ENCODE results near the gene MAD1L1. TPM values are rescaled to one million over a fixed set of nuclear protein-coding genes. Genes with fewer than 3 reads are reported as not detected.

The MAD1L1 gene
- total and polyA plus RNA-seq, 2 of the 4 experiments (the other 2 are of a cell fraction): 29.0 to 40.9 TPM

DNA sequence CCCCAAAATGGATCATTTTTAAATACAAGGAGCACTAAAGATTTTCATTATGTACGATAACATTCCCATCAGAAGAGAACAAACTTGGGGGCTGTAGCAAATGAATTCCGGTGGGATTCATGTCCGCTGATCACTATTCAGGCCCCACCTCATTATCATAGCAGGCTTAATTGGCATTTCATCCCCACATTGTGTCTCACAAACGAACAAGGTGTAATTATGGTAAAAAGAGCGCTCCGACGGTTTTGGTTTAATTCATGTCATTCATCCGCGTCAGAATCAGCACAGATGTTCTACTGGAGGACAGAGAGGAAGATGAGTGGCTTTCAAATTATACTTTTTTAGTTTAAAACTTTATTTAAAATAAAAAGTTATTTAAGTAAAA is 124.7 kb downstream of the MAD1L1 start (continued):
- TF ChIP-seq RFX5 (IDR thresholded peaks at IDR 0.05; ENCODE audit: low read depth, low read length): no peak
- no peak for TF ChIP-seq RCOR1 (IDR thresholded peaks at IDR 0.05; ENCODE audit: insufficient replicate concordance, low read length)

DNA sequence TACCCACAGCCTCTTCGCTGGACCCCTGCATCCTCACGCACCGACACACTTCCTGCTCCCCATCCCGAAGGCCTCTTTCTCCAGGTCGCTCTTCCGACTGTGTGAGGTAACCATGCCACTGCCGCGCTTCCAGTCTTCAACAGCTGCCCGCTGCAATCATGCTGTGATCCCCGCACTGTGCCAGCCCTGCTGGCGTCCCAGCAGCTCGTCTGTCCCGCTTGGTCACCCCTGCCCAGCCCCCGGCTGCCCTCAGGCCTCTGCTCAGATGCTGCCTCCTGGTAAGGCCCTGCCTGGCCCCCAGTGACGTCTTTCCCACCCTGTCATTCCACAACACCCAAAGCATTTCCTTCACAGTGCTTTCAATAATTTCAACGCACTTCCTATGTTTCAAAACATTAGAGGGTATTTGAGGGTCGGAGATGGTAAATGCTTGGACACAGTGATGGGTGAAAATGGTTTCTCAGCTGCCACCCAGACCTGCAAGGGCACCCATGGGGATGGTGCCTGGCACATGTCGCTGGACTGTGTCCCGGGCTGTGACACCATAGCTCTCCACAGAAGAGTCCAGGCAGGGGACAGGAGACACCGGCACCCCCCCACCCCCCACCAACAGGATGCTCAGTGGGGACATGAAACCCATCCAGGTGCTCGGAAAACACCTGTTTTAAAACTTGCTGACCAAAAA is 125.2 kb downstream of the MAD1L1 start:
- in situ Hi-C loops (cut with MboI; ENCODE audit: low sequenced_read_pairs) (no loop called here), dilution Hi-C loops (cut with HindIII; ENCODE audit: low sequenced_read_pairs, unreplicated experiment) (no loop called here), intact Hi-C loops (cut with micrococcal nuclease) (loop anchor here (10.0 kb wide), 1 partner anchor 97 kb away; no protein-coding TSS in a partner anchor)
- Histone ChIP-seq H4K91ac (ENCODE audit: insufficient read depth, low read depth, low read length) (0 out of 2 replicates have a peak overlapping the region, but pooled peaks have one; percentile 6), H2AFZ (replicated peaks; ENCODE audit: low read length, poor library complexity) (no peak overlapping the region), H3K4me3 (ENCODE audit: insufficient read depth, low read depth, low read length) (no peak overlapping the region), H3K36me3 (ENCODE audit: control insufficient read depth, insufficient read depth, low read length) (no peaks in the 10 kb centered on the region), H2AK9ac (replicated peaks; ENCODE audit: low read depth, low read length, poor library complexity) (peak overlapping the region; percentile 37), H4K5ac (ENCODE audit: low read depth, low read length) (no peak overlapping the region), H3K14ac (replicated peaks; ENCODE audit: low read depth, low read length) (no peak overlapping the region), H3K56ac (ENCODE audit: extremely low read depth, insufficient read depth, low read length) (no peak overlapping the region), H2BK20ac (ENCODE audit: low read depth, low read length) (no peak overlapping the region), H2BK120ac (ENCODE audit: low read depth, low read length) (peak overlapping the region; percentile 18), H2BK15ac (ENCODE audit: low read depth, low read length) (no peak overlapping the region), H3K27me3 (ENCODE audit: control insufficient read depth, insufficient read depth, low read length) (no peaks in the 10 kb centered on the region), H4K20me1 (ENCODE audit: insufficient read depth, low read length) (no peaks in the 10 kb centered on the region; the same call in 1 of the 2 replicates), H3K4ac (ENCODE audit: low read depth, low read length) (no peak overlapping the region; the same call in 1 of the 2 replicates), H2BK5ac (ENCODE audit: low read depth, low read length, poor library complexity, severe bottlenecking) (no peak overlapping the region), H3K9ac (ENCODE audit: low read depth, low read length) (no peak overlapping the region), H3K4me2 (ENCODE audit: low read depth, low read length) (no peak overlapping the region), H3K18ac (ENCODE audit: low read depth, low read length) (no peak overlapping the region), H2AK5ac (ENCODE audit: low read depth, low read length) (peak overlapping the region; percentile 57; the same call in 1 of the 2 replicates), H3K79me1 (ENCODE audit: low read depth in 1 of 2, low read length in 2 of 2) (peaks cover 19 to 47% of the 10 kb centered on the region in 2 experiments; a peak in 3 of 4 replicates), H3K4me1 (ENCODE audit: control insufficient read depth, insufficient read depth, low read length) (peaks cover 47% of the 10 kb centered on the region), H3K9me1 (ENCODE audit: insufficient read depth, low read length) (peaks cover 15% of the 10 kb centered on the region), H3K23ac (ENCODE audit: low read depth, low read length) (no peak overlapping the region), H4K8ac (ENCODE audit: low read depth in 2 of 2, low read length in 2 of 2) (no peak overlapping the region; a peak in 1 of 4 replicates), H3K27ac (ENCODE audit: insufficient read depth, low read length) (no peak overlapping the region), H3K9me3 (ENCODE audit: control insufficient read depth, insufficient read depth, low read length) (no peaks in the 10 kb centered on the region)
- DNase-seq: no peak
- ATAC-seq (ENCODE audit: low read depth): no peak
- TF ChIP-seq MXI1 (IDR thresholded peaks at IDR 0.05; ENCODE audit: borderline replicate concordance, low read depth, low read length) (no peak), MAFK (IDR thresholded peaks at IDR 0.05; ENCODE audit: low read depth, low read length) (no peak), CEBPB (IDR thresholded peaks at IDR 0.05; ENCODE audit: low read depth, low read length) (no peak), SMC3 (IDR thresholded peaks at IDR 0.05; ENCODE audit: low read depth, low read length) (no peak), RFX5 (IDR thresholded peaks at IDR 0.05; ENCODE audit: low read depth, low read length) (no peak), FOS (IDR thresholded peaks at IDR 0.05; ENCODE audit: low read depth, low read length) (no peak), POLR2A (IDR thresholded peaks at IDR 0.05; ENCODE audit: low read depth, low read length) (no peak), NFE2L2 (IDR thresholded peaks at IDR 0.05; ENCODE audit: low read depth, low read length) (no peak), BHLHE40 (IDR thresholded peaks at IDR 0.05; ENCODE audit: low read depth, low read length) (no peak), RAD21 (IDR thresholded peaks at IDR 0.05; ENCODE audit: low read length) (no peak), RCOR1 (IDR thresholded peaks at IDR 0.05; ENCODE audit: insufficient replicate concordance, low read length) (no peak), CHD1 (IDR thresholded peaks at IDR 0.05; ENCODE audit: low read depth, low read length) (no peak)
- TF ChIP-seq, protein P1, sequence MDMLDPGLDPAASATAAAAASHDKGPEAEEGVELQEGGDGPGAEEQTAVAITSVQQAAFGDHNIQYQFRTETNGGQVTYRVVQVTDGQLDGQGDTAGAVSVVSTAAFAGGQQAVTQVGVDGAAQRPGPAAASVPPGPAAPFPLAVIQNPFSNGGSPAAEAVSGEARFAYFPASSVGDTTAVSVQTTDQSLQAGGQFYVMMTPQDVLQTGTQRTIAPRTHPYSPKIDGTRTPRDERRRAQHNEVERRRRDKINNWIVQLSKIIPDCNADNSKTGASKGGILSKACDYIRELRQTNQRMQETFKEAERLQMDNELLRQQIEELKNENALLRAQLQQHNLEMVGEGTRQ (IDR thresholded peaks at IDR 0.05; ENCODE audit: low read depth, low read length): no peak
- TF ChIP-seq, protein P2, sequence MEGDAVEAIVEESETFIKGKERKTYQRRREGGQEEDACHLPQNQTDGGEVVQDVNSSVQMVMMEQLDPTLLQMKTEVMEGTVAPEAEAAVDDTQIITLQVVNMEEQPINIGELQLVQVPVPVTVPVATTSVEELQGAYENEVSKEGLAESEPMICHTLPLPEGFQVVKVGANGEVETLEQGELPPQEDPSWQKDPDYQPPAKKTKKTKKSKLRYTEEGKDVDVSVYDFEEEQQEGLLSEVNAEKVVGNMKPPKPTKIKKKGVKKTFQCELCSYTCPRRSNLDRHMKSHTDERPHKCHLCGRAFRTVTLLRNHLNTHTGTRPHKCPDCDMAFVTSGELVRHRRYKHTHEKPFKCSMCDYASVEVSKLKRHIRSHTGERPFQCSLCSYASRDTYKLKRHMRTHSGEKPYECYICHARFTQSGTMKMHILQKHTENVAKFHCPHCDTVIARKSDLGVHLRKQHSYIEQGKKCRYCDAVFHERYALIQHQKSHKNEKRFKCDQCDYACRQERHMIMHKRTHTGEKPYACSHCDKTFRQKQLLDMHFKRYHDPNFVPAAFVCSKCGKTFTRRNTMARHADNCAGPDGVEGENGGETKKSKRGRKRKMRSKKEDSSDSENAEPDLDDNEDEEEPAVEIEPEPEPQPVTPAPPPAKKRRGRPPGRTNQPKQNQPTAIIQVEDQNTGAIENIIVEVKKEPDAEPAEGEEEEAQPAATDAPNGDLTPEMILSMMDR (conservative IDR thresholded peaks at IDR 0.05; ENCODE audit: low read depth, low read length): no peak
- BruUV-seq (replicated peaks): no TSS peak
- POLR2A ChIA-PET (ENCODE audit: unreplicated experiment): no interaction called here
- CTCF ChIA-PET: no interaction called here
- WGBS, 2 experiments (ENCODE audit: extremely low coverage in 2 of 2, insufficient read length in 1 of 2): 68% methylated on average over 15 of the region's 21 CpGs; no CpG with 5 or more reads in 1 of the 2 experiments
